MM.1S (cell line): ENCODE data around the gene C1orf21.

Source experiments
- DNase-seq: peaks from one replicate; pipeline ENCODE4 v3.0.0-alpha.2; 2015
- H2AFZ ChIP-seq: fragments of 300-600 bp; sonication (generic); 2 replicates; pipeline ENCODE4 v1.6.0; 2016; ENCODE audit warnings: antibody characterized with exemption, low read length
- H3F3A ChIP-seq: fragments of 300-600 bp; sonication (generic); 2 replicates; pipeline ENCODE4 v1.6.1; 2016; ENCODE audit warnings: mild to moderate bottlenecking, antibody characterized with exemption, low read length, moderate library complexity, mixed read lengths; ENCODE audit not compliant: insufficient read depth
- H3K27ac ChIP-seq: fragments of 300-600 bp; sonication (generic); 2 replicates; pipeline ENCODE4 v1.5.1; 2016; ENCODE audit warnings: mild to moderate bottlenecking, low read length
- H3K27me3 ChIP-seq: fragments of 300-600 bp; sonication (generic); replicated peaks from 2 replicates; pipeline ENCODE4 v1.6.0; 2016; ENCODE audit warnings: low read length; ENCODE audit not compliant: insufficient read depth
- H3K36me3 ChIP-seq: fragments of 300-600 bp; sonication (generic); replicated peaks from 2 replicates; pipeline ENCODE4 v1.6.1; 2016; ENCODE audit warnings: mild to moderate bottlenecking, low read length, mixed read lengths; ENCODE audit not compliant: insufficient read depth
- H3K4me1 ChIP-seq: fragments of 300-600 bp; sonication (generic); 2 replicates; pipeline ENCODE4 v1.6.1; 2016; ENCODE audit warnings: low read length, mixed read lengths
- H3K4me2 ChIP-seq: fragments of 300-600 bp; sonication (generic); 2 replicates; pipeline ENCODE4 v1.6.0; 2016; ENCODE audit warnings: low read depth, low read length
- H3K4me3 ChIP-seq: fragments of 300-600 bp; sonication (generic); 2 replicates; pipeline ENCODE4 v1.5.1; 2016; ENCODE audit warnings: low read length, mixed read lengths
- H3K79me2 ChIP-seq: fragments of 300-600 bp; sonication (generic); 2 replicates; pipeline ENCODE4 v1.6.1; 2016; ENCODE audit warnings: mixed run types, low read length, mixed read lengths
- H3K9ac ChIP-seq: fragments of 300-600 bp; sonication (generic); 2 replicates; pipeline ENCODE4 v1.6.1; 2016; ENCODE audit warnings: low read length, mixed read lengths
- H3K9me2 ChIP-seq: fragments of 300-600 bp; sonication (generic); replicated peaks from 2 replicates; pipeline ENCODE4 v1.6.1; 2016; ENCODE audit warnings: mild to moderate bottlenecking, low read length, mixed read lengths; ENCODE audit not compliant: insufficient read depth
- H3K9me3 ChIP-seq: fragments of 300-600 bp; sonication (generic); replicated peaks from 2 replicates; pipeline ENCODE4 v1.6.1; 2016; ENCODE audit warnings: mild to moderate bottlenecking, low read length, mixed read lengths; ENCODE audit not compliant: insufficient read depth
- H4K20me1 ChIP-seq: fragments of 300-600 bp; sonication (generic); 2 replicates; pipeline ENCODE4 v1.6.1; 2016; ENCODE audit warnings: mild to moderate bottlenecking, low read length, moderate library complexity, mixed read lengths; ENCODE audit not compliant: insufficient read depth
- EZH2 ChIP-seq: fragments of 300-600 bp; sonication (generic); optimal IDR thresholded peaks from 2 replicates; pipeline ENCODE3; 2017; ENCODE audit warnings: low read depth, mild to moderate bottlenecking, antibody characterized with exemption, low read length, mixed read lengths
- EZH2phosphoT487 ChIP-seq: fragments of 300-600 bp; sonication (generic); IDR thresholded peaks from 2 replicates; pipeline ENCODE4 v1.6.1; 2018; ENCODE audit warnings: antibody characterized with exemption, low read length
- TF ChIP-seq, protein P1 (sequence below): fragments of 300-600 bp; sonication (generic); IDR thresholded peaks from 2 replicates; pipeline ENCODE4 v1.5.1; 2016; ENCODE audit warnings: antibody characterized with exemption, low read length, mixed read lengths

C1orf21 gene

GRCh38 chr1:184597650-184598357 is 211.0 kb downstream of the C1orf21 start:
- no peak overlapping the region for H3K4me2 ChIP-seq

GRCh38 chr1:184598403-184599193 is 211.8 kb downstream of the C1orf21 start:
- Histone ChIP-seq H3F3A (peaks cover 7% of the 10 kb centered on the region; the same call in 1 of the 2 replicates), H3K9ac (no peak overlapping the region), H4K20me1 (no peaks in the 10 kb centered on the region), H3K4me2 (no peak overlapping the region), H3K4me1 (peaks cover 42% of the 10 kb centered on the region), H3K27ac (no peak overlapping the region), H3K4me3 (no peak overlapping the region), H2AFZ (no peak overlapping the region), H3K9me3 (no peaks in the 10 kb centered on the region), H3K36me3 (no peaks in the 10 kb centered on the region), H3K79me2 (no peaks in the 10 kb centered on the region), H3K9me2 (no peaks in the 10 kb centered on the region), H3K27me3 (no peaks in the 10 kb centered on the region)
- DNase-seq: no peak
- TF ChIP-seq, protein P1, sequence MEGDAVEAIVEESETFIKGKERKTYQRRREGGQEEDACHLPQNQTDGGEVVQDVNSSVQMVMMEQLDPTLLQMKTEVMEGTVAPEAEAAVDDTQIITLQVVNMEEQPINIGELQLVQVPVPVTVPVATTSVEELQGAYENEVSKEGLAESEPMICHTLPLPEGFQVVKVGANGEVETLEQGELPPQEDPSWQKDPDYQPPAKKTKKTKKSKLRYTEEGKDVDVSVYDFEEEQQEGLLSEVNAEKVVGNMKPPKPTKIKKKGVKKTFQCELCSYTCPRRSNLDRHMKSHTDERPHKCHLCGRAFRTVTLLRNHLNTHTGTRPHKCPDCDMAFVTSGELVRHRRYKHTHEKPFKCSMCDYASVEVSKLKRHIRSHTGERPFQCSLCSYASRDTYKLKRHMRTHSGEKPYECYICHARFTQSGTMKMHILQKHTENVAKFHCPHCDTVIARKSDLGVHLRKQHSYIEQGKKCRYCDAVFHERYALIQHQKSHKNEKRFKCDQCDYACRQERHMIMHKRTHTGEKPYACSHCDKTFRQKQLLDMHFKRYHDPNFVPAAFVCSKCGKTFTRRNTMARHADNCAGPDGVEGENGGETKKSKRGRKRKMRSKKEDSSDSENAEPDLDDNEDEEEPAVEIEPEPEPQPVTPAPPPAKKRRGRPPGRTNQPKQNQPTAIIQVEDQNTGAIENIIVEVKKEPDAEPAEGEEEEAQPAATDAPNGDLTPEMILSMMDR: no peak

More at GRCh38 chr1:184597650-184598357, 211.0 kb downstream of the C1orf21 start:
- no peaks in the 10 kb centered on the region for H3K27me3 ChIP-seq
- H3K36me3 ChIP-seq: no peaks in the 10 kb centered on the region
- no peak overlapping the region for H2AFZ ChIP-seq
- no peak overlapping the region for H3K27ac ChIP-seq
- H3K4me3 ChIP-seq: no peak overlapping the region
- peaks cover 42% of the 10 kb centered on the region for H3K4me1 ChIP-seq
- TF ChIP-seq, protein P1: no peak
- no peak for TF ChIP-seq EZH2
- no peak for TF ChIP-seq EZH2phosphoT487
- H3K9ac ChIP-seq: no peak overlapping the region
- H3K79me2 ChIP-seq: no peaks in the 10 kb centered on the region
- H3F3A ChIP-seq: peaks cover 7% of the 10 kb centered on the region; the same call in 1 of the 2 replicates
- H3K9me2 ChIP-seq: no peaks in the 10 kb centered on the region
- H3K9me3 ChIP-seq: no peaks in the 10 kb centered on the region
- no peaks in the 10 kb centered on the region for H4K20me1 ChIP-seq
- DNase-seq: no peak

- Histone ChIP-seq H3K27me3 (no peaks in the 10 kb centered on the region), H3K4me1 (peaks cover 26% of the 10 kb centered on the region), H3F3A (peaks cover 7% of the 10 kb centered on the region; the same call in 1 of the 2 replicates), H3K4me2 (no peak overlapping the region), H2AFZ (no peak overlapping the region), H3K9ac (no peak overlapping the region), H4K20me1 (no peaks in the 10 kb centered on the region), H3K4me3 (no peak overlapping the region), H3K9me3 (no peaks in the 10 kb centered on the region), H3K36me3 (no peaks in the 10 kb centered on the region), H3K79me2 (no peaks in the 10 kb centered on the region), H3K27ac (no peak overlapping the region), H3K9me2 (no peaks in the 10 kb centered on the region)
- no peak for DNase-seq
- TF ChIP-seq EZH2: no peak
- TF ChIP-seq, protein P1: no peak
- TF ChIP-seq EZH2phosphoT487: no peak
Measured at GRCh38 chr1:184604152-184604900, 217.5 kb downstream of the C1orf21 start.
